ENCODE results near the gene RALY. TPM values are rescaled to one million over a fixed set of nuclear protein-coding genes. Genes with fewer than 3 reads are reported as not detected.
A peak's percentile ranks its signal among the peaks of the same experiment; 100 is the strongest.

The RALY gene
- total RNA-seq, 4 donors from 2014 or later: 71.6 to 166 (median 149) TPM

- no peaks in the 10 kb centered on the region for H3K4me1 ChIP-seq
- no peak for DNase-seq
These were observed 29.3 kb upstream of the RALY start for GRCh38 chr20:33964441-33964840.

GRCh38 chr20:33967126-33967525 lies 26.6 kb upstream of the RALY start:
- 89 to 93% methylated on average over 2 to 8 of the region's 8 CpGs for WGBS, 2 donors (ENCODE audit: low coverage in 1 of 2)
- TF ChIP-seq POLR2A (IDR thresholded peaks at IDR 0.05): no peak
- TF ChIP-seq POLR2AphosphoS5 (IDR thresholded peaks at IDR 0.05): no peak
- TF ChIP-seq CTCF (IDR thresholded peaks at IDR 0.05): no peak
- no peak for TF ChIP-seq EP300 (IDR thresholded peaks at IDR 0.05; ENCODE audit: low read depth)
- H3K9me3 ChIP-seq: no peaks in the 10 kb centered on the region
- H3K27me3 ChIP-seq: no peaks in the 10 kb centered on the region
- no peak overlapping the region for H3K27ac ChIP-seq
- no peak overlapping the region for H3K4me3 ChIP-seq
- no peaks in the 10 kb centered on the region for H3K36me3 ChIP-seq
- in situ Hi-C loops (cut with MboI; ENCODE audit: low pct_ligation_motif_present in 1 of 4, low pct_unique_long_range_greater_than_20kb in 1 of 4, low sequenced_read_pairs in 3 of 4): no loop called here
- intact Hi-C loops (cut with DNase I; ENCODE audit: low total_unique reads): no loop called here
- no peaks in the 10 kb centered on the region for H3K4me1 ChIP-seq
- no peak for DNase-seq

More at GRCh38 chr20:33964441-33964840, 29.3 kb upstream of the RALY start:
- Histone ChIP-seq H3K27me3 (no peaks in the 10 kb centered on the region), H3K4me3 (no peak overlapping the region), H3K9me3 (no peaks in the 10 kb centered on the region), H3K27ac (no peak overlapping the region), H3K36me3 (no peaks in the 10 kb centered on the region)
- no peak for TF ChIP-seq CTCF (IDR thresholded peaks at IDR 0.05)
- TF ChIP-seq EP300 (IDR thresholded peaks at IDR 0.05; ENCODE audit: low read depth): no peak
- no peak for TF ChIP-seq POLR2A (IDR thresholded peaks at IDR 0.05)
- TF ChIP-seq POLR2AphosphoS5 (IDR thresholded peaks at IDR 0.05): no peak
- in situ Hi-C loops (cut with MboI; ENCODE audit: low pct_ligation_motif_present in 1 of 4, low pct_unique_long_range_greater_than_20kb in 1 of 4, low sequenced_read_pairs in 3 of 4) (no loop called here), intact Hi-C loops (cut with DNase I; ENCODE audit: low total_unique reads) (no loop called here)
- WGBS, 2 donors (ENCODE audit: low coverage in 1 of 2): 78 to 83% methylated on average over 2 to 3 of the region's 3 CpGs

GRCh38 chr20:33969563-33969962 lies 24.1 kb upstream of the RALY start:
- WGBS, 2 donors (ENCODE audit: low coverage in 1 of 2): 79 to 82% methylated on average over 2 to 4 of the region's 4 CpGs
- no peak overlapping the region for H3K27ac ChIP-seq
- in situ Hi-C loops (cut with MboI; ENCODE audit: low pct_ligation_motif_present in 1 of 4, low pct_unique_long_range_greater_than_20kb in 1 of 4, low sequenced_read_pairs in 3 of 4): no loop called here
- H3K9me3 ChIP-seq: no peaks in the 10 kb centered on the region
- intact Hi-C loops (cut with DNase I; ENCODE audit: low total_unique reads): no loop called here
- TF ChIP-seq POLR2A (IDR thresholded peaks at IDR 0.05) (no peak), CTCF (IDR thresholded peaks at IDR 0.05) (no peak), POLR2AphosphoS5 (IDR thresholded peaks at IDR 0.05) (no peak), EP300 (IDR thresholded peaks at IDR 0.05; ENCODE audit: low read depth) (no peak)
- H3K36me3 ChIP-seq: no peaks in the 10 kb centered on the region
- no peak overlapping the region for H3K4me3 ChIP-seq
- no peak for DNase-seq
- no peaks in the 10 kb centered on the region for H3K27me3 ChIP-seq
- no peaks in the 10 kb centered on the region for H3K4me1 ChIP-seq

- in situ Hi-C loops (cut with MboI; ENCODE audit: low pct_ligation_motif_present in 1 of 4, low pct_unique_long_range_greater_than_20kb in 1 of 4, low sequenced_read_pairs in 3 of 4) (no loop called here), intact Hi-C loops (cut with DNase I; ENCODE audit: low total_unique reads) (no loop called here)
- WGBS, 2 donors (ENCODE audit: low coverage in 1 of 2): 98% methylated on average over 2 of the region's 2 CpGs; no CpG with 5 or more reads in 1 of the 2 donors
These were observed 23.5 kb upstream of the RALY start for GRCh38 chr20:33970229-33970628.

More at GRCh38 chr20:33970229-33970628, 23.5 kb upstream of the RALY start:
- TF ChIP-seq POLR2A (IDR thresholded peaks at IDR 0.05) (no peak), EP300 (IDR thresholded peaks at IDR 0.05; ENCODE audit: low read depth) (no peak), POLR2AphosphoS5 (IDR thresholded peaks at IDR 0.05) (no peak), CTCF (IDR thresholded peaks at IDR 0.05) (no peak)
- H3K27me3 ChIP-seq: no peaks in the 10 kb centered on the region
- H3K4me1 ChIP-seq: no peaks in the 10 kb centered on the region
- H3K9me3 ChIP-seq: no peaks in the 10 kb centered on the region
- H3K4me3 ChIP-seq: no peak overlapping the region
- DNase-seq: no peak
- H3K27ac ChIP-seq: peak overlapping the region in 1 of 4 donors; percentile 78
- no peaks in the 10 kb centered on the region for H3K36me3 ChIP-seq
